ENCODE measurements around the gene TIE1.

Gene TIE1

DNA sequence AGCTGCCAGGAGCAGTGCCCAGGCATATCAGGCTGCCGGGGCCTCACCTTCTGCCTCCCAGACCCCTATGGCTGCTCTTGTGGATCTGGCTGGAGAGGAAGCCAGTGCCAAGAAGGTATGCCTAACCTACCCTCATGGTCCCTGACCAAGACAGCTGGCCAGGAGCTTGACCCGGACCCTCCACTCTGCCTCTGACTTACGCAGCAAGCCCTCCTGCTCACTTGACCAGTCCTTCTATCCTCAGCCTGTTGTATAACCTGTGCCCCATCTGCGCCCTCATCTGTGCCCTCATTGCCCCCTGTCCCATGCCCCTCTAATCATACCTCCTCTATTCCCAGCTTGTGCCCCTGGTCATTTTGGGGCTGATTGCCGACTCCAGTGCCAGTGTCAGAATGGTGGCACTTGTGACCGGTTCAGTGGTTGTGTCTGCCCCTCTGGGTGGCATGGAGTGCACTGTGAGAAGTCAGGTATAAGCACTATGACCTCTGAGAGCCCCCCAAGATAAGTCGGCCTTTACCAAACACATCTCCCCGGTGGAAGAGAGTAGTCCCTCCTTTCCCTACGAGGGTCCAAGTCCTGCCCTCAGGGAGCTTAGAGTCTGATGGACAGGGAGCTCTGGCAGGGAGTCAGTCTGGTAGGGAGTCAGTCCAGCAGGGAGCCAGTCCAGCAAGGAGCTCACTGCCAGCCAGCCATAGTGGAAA, 6.8 kb downstream of the TIE1 start:
- DNase-seq: peak in 3 of 10 donors; percentile 30 to 62 (median 62)
- intact Hi-C loops (cut with DNase I): no loop called here

DNA sequence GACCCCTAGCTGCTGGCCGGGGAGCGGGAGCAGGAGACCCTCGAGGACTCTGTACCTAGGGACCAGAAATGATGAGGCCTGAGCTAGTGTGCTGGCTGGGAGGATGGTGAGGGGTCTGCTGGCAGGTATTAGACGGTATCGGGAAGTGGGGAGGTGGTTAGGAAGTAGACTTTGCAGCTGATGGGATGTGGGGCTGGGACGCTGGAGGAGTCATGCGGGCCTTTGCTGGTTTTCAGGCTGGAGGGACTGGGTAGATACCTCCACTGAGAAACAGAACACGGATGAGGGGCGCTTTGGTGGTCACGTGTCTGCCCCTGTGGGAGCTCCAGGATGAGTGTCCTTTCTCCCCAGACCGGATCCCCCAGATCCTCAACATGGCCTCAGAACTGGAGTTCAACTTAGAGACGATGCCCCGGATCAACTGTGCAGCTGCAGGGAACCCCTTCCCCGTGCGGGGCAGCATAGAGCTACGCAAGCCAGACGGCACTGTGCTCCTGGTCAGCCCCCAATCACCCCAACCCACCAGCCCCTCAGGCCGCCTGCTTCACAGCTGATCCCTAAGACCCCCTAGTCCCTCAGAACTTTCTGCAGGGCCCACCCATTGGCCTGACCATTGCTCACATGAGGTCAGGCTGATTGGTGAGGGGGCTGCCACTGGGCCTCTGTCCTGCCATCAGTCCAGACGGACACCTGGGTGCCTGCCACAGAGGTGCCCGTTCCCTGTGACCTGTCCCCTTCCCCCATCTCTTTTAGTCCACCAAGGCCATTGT, 8.0 kb downstream of the TIE1 start:
- intact Hi-C loops (cut with DNase I): no loop called here
- peak in 3 of 10 donors; percentile 48 to 69 (median 69) for DNase-seq

GRCh38 chr1:43309405-43310025, 8.7 kb downstream of the TIE1 start:
- DNase-seq: peak in 3 of 10 donors; percentile 31 to 68 (median 49)
- intact Hi-C loops (cut with DNase I): loop anchor here (2.0 kb wide), 1 partner anchor 33 kb away; no protein-coding TSS in a partner anchor

DNA sequence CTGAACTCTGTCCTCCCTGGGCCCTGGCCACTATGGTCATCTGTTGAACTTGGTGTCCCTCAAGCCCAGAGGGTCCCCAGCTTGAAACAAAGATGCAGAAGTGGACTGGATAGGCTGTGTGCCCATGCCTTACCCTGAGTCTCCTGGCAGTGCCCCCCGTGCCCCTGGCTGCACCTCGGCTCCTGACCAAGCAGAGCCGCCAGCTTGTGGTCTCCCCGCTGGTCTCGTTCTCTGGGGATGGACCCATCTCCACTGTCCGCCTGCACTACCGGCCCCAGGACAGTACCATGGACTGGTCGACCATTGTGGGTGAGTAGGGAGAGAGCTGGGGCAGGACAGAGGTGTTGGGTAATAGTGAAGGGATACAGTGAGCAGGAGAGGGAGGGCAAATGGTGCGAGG, 10.7 kb downstream of the TIE1 start:
- intact Hi-C loops (cut with DNase I): loop anchor here (2.0 kb wide), 1 partner anchor 35 kb away; no protein-coding TSS in a partner anchor
- DNase-seq: peak in 3 of 10 donors; percentile 28 to 79 (median 75)

GRCh38 chr1:43312212-43312623, 11.4 kb downstream of the TIE1 start:
- intact Hi-C loops (cut with DNase I): no loop called here
- peak in 3 of 10 donors; percentile 29 to 79 (median 66) for DNase-seq

- intact Hi-C loops (cut with DNase I): no loop called here
- peak in 4 of 10 donors; percentile 4 to 72 (median 44) for DNase-seq
Measured at GRCh38 chr1:43312663-43313515, 12.1 kb downstream of the TIE1 start.

GRCh38 chr1:43313771-43314170, 13.0 kb downstream of the TIE1 start:
- DNase-seq: peak in 3 of 10 donors; percentile 57 to 62 (median 57)
- intact Hi-C loops (cut with DNase I): no loop called here

GRCh38 chr1:43314233-43314632, 13.5 kb downstream of the TIE1 start:
- intact Hi-C loops (cut with DNase I): no loop called here
- DNase-seq: peak in 3 of 10 donors; percentile 43 to 74 (median 58)

DNA sequence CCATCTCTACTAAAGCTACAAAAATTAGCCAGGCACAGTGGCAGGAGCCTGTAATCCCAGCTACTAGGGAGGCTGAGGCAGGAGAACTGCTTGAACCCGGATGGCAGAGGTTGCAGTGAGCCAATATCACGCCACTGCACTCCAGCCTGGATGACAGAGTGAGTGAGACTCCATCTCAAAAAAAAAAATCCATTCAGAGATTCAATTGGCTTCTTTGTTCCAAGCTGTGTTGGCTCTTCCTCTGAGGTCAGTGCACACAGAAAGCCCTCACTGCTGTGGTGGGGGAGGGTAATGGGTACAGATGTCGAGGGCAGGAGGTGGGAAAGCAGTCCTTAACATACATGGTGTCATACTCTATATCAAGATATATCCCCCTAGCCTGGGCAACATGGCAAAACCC, 14.7 kb downstream of the TIE1 start:
- DNase-seq: peak in 7 of 10 donors; percentile 25 to 84 (median 45)
- intact Hi-C loops (cut with DNase I): no loop called here

GRCh38 chr1:43315963-43316737, 15.4 kb downstream of the TIE1 start:
- intact Hi-C loops (cut with DNase I): no loop called here
- peak in 3 of 10 donors; percentile 31 to 70 (median 50) for DNase-seq

- intact Hi-C loops (cut with DNase I): no loop called here
- peak in 3 of 10 donors; percentile 39 to 75 (median 71) for DNase-seq
Measured at GRCh38 chr1:43316738-43317520, 16.1 kb downstream of the TIE1 start.

GRCh38 chr1:43317817-43318471, 17.2 kb downstream of the TIE1 start:
- intact Hi-C loops (cut with DNase I): no loop called here
- DNase-seq: peak; percentile 33 to 96 (median 74)

GRCh38 chr1:43318831-43319230, 18.0 kb downstream of the TIE1 start:
- intact Hi-C loops (cut with DNase I): no loop called here
- DNase-seq: peak in 3 of 10 donors; percentile 31 to 68 (median 48)

DNA sequence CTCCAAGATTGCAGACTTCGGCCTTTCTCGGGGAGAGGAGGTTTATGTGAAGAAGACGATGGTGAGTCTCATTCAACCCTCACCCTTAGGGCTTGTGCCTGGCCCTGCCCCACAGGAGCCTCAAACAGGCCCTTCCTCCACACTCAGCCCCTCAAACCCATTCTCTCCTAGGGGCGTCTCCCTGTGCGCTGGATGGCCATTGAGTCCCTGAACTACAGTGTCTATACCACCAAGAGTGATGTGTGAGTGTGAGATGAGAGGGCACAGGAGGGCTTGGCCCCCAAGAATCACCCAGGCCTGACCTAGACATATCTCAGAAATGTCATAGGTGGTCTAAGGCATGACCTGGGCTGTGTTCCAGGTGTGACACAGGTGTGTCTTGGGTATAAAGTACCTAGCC, 18.5 kb downstream of the TIE1 start:
- intact Hi-C loops (cut with DNase I): no loop called here
- peak in 1 of 10 donors; percentile 53 for DNase-seq

DNA sequence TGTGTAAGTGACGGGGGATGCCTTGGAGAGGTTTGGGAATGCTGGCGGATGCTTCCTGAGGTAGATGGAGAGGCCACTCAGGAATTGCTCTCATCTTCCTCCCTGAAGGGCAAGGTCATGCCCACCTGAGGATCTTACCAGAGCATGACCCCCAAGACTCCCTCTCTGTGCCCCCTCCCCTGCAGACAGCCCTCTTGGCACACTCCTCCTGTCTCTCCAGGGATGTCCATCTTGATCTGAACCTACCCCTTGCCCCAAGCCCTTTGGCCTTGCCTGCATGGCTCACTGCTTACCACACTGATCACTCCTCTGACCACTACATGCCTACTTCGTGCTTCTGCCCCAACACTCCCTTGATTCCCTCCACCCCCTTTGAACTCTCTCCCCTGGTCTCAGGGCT, 19.0 kb downstream of the TIE1 start:
- DNase-seq: peak in 1 of 10 donors; percentile 30
- intact Hi-C loops (cut with DNase I): no loop called here

- DNase-seq: peak in 2 of 10 donors; percentile 55 to 72
- intact Hi-C loops (cut with DNase I): no loop called here
Measured at GRCh38 chr1:43321331-43321891, 20.6 kb downstream of the TIE1 start.

DNA sequence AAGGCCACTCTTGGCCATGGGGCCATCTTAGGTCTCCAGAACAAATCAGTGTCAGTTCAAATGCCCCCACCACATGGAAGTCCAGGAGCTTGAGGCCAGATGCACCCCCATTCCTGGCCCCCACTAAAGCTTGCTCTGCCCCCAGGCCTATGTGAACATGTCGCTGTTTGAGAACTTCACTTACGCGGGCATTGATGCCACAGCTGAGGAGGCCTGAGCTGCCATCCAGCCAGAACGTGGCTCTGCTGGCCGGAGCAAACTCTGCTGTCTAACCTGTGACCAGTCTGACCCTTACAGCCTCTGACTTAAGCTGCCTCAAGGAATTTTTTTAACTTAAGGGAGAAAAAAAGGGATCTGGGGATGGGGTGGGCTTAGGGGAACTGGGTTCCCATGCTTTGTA, 21.7 kb downstream of the TIE1 start:
- peak in 2 of 10 donors; percentile 19 to 61 for DNase-seq
- intact Hi-C loops (cut with DNase I): no loop called here

DNA sequence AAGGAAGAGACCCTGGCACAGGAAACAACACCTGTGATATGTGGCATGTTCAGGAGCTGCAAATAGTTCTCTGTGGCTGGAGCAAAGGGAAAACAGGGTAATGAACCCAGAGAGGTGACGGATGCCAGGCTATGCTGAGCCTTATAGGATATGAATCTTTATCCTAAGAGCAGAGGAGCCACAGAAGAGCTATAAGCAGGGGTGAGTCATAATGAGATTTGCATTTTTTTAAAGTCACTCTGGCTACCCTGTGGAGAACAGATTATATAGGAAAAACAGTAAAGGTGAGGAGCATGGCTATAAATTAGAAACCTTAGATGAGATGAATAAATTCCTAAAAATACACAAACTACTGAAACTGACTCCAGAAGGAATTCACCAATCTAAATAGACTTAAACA, 24.0 kb downstream of the TIE1 start:
- intact Hi-C loops (cut with DNase I): no loop called here
- no peak for DNase-seq
